Choroid plexus epithelial cell (primary cell): Measurements from ENCODE around the gene LRRC45.

Experiments used
- DNase-seq: peaks from one replicate; pipeline ENCODE4 v3.0.0-alpha.2; 2010; ENCODE audit warnings: low read depth
- H3K4me3 ChIP-seq: 2 replicates; pipeline ENCODE4 v1.5.1; 2011; ENCODE audit warnings: low read depth, mild to moderate bottlenecking, control low read depth, low read length, moderate library complexity
- TF ChIP-seq, protein P1 (sequence below): conservative IDR thresholded peaks from 2 replicates; pipeline ENCODE4 v1.5.1; 2011; ENCODE audit warnings: low read depth, mild to moderate bottlenecking, control low read depth, inconsistent platforms, low read length, moderate library complexity

Gene LRRC45

DNA sequence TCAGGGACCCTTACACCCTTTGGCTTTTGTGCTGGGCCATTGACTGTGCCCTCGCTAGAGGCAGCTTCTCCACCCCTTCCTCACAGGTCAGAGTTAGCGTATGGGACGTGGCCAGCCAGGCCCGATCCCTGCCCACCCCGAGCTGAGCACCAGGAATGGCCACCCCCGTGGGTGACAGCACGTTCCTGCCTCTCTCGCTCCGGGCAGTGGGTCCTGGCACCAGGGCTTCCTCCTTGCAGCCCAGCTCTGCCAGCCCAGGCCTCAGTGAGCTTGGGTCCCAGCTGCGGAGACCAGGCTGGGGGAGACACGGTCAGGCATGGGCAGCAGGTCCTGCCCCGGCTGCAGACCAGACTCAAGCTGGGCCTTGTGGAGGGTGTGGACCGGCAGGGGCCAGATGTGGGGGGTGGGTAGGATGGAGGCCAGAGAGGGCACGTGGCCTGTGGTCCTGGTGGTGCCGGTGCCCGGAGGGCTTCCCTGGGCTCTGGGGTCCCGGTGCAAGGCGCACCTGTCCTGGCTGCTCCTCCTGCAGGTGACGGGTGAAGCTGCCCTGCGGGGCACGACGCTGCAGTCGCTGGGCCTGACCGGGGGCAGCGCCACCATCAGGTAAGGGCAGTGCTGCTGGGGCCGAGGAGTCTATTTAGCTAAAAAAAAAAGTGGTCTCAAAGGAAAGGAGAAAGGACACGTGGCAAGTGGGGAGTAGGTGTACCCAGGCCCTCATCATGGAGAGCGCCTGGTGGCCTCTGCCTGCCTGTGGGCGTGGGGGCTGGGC, 27.5 kb upstream of the LRRC45 start:
- no peak overlapping the region for H3K4me3 ChIP-seq
- TF ChIP-seq, protein P1, sequence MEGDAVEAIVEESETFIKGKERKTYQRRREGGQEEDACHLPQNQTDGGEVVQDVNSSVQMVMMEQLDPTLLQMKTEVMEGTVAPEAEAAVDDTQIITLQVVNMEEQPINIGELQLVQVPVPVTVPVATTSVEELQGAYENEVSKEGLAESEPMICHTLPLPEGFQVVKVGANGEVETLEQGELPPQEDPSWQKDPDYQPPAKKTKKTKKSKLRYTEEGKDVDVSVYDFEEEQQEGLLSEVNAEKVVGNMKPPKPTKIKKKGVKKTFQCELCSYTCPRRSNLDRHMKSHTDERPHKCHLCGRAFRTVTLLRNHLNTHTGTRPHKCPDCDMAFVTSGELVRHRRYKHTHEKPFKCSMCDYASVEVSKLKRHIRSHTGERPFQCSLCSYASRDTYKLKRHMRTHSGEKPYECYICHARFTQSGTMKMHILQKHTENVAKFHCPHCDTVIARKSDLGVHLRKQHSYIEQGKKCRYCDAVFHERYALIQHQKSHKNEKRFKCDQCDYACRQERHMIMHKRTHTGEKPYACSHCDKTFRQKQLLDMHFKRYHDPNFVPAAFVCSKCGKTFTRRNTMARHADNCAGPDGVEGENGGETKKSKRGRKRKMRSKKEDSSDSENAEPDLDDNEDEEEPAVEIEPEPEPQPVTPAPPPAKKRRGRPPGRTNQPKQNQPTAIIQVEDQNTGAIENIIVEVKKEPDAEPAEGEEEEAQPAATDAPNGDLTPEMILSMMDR = no peak
- DNase-seq = no peak

DNA sequence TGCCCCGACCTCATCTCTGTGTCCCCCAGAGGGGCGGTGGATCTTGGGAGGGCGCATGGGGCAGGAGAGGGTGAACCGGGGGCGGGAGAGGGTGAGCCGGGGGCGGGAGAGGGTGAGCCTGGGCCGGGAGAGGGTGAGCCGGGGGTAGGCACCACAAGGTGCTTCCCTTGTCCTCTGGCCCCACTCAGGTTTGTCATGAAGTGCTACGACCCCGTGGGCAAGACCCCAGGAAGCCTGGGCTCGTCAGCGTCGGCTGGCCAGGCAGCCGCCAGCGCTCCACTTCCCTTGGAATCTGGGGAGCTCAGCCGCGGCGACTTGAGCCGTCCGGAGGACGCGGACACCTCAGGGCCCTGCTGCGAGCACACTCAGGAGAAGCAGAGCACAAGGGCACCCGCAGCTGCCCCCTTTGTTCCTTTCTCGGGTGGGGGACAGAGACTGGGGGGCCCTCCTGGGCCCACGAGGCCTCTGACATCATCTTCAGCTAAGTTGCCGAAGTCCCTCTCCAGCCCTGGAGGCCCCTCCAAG, 26.8 kb upstream of the LRRC45 start:
- no peak for DNase-seq
- TF ChIP-seq, protein P1 = no peak
- no peak overlapping the region for H3K4me3 ChIP-seq

DNA sequence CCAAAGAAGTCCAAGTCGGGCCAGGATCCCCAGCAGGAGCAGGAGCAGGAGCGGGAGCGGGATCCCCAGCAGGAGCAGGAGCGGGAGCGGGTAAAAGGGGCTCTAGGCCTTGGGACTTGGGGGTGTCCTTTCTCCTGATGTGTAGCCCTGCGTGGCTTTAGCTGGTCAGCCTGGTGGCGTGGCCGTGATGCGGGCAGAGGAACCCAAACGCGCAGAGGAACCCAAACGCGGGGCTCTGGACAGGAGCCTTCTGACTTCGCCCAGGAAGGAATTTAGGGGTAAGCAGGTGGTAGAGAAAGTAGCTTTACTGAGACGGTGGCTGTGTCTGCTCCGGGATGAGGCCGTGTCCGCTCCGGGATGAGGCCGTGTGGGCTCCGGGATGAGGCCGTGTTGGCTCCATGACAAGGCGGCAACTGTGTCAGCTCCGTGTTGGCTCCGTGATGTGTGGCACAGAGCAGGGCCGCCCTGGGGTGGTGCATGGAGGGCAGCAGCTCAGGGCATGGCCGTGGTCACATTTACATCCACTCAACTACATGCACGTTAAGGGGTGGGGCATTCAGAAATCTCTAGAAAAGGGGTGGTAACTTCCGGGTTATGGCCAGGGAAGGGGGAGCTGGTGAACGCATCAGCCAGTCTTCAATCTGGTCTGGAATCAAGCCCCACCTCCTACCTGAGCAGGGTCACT, 26.2 kb upstream of the LRRC45 start:
- TF ChIP-seq, protein P1 = no peak
- no peak overlapping the region for H3K4me3 ChIP-seq
- DNase-seq = no peak

DNA sequence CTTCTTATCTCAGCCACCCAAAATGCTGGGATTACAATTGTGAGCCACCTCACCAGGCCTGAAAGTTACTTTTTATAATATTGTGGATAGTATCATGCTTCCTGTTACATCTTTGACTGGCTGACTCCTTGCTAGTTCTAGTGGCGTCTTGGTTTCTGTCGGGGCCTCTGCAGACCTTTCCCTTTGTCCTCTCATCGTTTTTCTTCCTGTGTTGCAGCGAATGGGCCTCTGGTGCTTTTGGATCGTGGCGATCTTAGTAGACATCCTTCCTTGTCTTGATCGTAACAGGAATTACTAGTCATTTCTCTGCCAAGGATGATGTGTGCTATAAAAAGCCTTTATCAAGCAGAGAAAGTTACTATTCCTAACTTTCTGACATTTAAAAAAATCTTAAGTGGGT, 24.9 kb upstream of the LRRC45 start:
- TF ChIP-seq, protein P1 = no peak
- H3K4me3 ChIP-seq = no peak overlapping the region
- no peak for DNase-seq

DNA sequence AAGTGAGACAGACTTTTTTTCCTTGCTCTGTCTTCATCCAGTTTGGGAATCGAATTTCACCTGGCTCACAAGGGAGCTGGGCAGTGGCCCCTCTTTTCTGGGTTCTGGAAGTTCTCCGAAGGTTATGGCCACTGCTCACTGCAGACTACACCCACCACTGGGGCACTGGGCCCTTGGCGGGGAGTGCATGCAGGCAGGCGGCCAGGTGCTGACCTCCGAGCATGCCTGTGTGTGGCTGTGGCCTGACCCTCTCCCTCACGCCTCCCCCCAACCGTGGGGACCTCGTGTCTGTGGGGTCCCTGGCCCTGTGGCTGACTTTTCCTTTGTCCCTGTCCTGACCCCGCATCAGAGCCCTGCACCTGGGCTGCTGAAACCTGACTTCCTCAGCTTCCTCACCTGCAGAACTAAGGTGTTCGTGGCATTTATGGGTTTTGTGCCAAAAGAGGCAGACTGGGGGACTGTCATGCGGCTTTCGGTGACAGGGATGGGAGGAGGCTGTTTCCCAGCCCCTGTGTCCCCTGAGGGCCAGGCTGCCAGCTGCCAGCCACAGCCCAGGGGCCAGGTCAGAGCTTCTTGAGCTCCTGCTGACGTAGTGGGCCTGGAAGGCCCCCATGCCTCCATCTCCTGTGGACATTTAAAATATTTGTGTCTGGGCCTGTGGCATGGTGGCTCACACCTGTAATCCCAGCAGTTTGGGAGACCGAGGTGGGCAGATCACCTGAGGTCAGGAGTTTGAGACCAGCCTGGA, 24.2 kb upstream of the LRRC45 start:
- TF ChIP-seq, protein P1 = no peak
- no peak for DNase-seq
- no peak overlapping the region for H3K4me3 ChIP-seq

DNA sequence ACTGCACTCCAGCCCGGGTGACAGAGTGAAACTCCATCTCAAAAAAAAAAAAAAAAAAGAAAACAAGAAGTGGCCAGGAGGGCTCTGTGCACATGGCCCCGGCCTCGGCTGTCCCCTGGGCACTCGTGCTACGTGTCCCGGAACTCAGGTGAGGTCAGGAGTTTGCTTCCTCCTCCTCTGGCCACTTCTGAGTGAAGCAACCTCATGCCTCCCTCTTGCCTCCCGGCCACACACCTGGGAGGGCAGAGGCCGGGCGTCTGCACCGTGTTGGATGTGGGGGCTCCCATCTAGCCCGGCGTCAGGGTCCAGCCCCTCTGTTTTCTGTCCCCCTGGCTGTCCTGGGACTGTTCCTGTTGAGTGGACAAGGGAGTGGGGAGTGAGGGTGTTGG, 23.5 kb upstream of the LRRC45 start:
- TF ChIP-seq, protein P1 = no peak

More for the DNA sequence above, 23.5 kb upstream of the LRRC45 start:
- H3K4me3 ChIP-seq = no peak overlapping the region
- DNase-seq = no peak
